LNCAP (cell line): ENCODE data around the gene RFX2.

Source experiments
- TF ChIP-seq, protein P1 (sequence below): fragments of 450-650 bp; IDR thresholded peaks from 2 replicates; pipeline ENCODE4 v1.5.1; 2017; ENCODE audit warnings: mild to moderate bottlenecking

The RFX2 gene

DNA sequence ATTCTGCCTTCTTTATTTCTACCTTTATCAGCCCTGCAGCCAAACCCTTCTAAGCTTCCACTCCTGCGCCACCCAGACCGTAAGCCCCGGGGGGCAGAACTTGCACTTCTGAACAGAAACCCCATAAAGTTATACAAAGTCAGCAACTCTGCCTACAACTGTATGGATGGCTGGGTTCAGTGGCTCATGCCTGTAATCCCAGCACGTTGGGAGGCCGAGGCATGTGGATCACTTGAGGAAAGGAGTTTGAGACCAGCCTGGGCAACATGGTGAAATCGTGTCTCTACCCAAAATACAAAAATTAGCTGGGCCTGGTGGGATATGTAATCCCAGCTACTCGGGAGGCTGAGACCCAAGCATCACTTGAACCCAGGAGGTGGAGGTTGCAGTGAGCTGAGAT is 142.7 kb downstream of the RFX2 start:
- TF ChIP-seq, protein P1, sequence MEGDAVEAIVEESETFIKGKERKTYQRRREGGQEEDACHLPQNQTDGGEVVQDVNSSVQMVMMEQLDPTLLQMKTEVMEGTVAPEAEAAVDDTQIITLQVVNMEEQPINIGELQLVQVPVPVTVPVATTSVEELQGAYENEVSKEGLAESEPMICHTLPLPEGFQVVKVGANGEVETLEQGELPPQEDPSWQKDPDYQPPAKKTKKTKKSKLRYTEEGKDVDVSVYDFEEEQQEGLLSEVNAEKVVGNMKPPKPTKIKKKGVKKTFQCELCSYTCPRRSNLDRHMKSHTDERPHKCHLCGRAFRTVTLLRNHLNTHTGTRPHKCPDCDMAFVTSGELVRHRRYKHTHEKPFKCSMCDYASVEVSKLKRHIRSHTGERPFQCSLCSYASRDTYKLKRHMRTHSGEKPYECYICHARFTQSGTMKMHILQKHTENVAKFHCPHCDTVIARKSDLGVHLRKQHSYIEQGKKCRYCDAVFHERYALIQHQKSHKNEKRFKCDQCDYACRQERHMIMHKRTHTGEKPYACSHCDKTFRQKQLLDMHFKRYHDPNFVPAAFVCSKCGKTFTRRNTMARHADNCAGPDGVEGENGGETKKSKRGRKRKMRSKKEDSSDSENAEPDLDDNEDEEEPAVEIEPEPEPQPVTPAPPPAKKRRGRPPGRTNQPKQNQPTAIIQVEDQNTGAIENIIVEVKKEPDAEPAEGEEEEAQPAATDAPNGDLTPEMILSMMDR: no peak

DNA sequence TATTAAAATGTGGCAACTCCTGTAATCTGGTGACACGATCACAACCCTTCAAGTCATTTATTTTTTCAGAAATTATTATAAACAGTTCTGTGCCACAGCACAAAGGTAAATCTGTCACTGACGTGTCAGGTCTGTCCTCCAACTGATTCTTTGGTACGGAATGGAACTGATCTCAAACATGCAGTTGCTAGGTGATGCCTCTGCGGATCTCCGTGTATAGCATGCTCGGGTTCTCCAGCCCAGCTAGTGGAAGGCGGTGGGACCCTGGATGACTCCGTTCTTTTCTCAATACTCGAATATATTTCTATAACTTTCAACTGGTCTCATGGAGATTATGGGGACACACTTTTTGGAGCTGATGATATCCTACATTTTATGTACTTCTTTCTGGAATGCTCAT is 143.4 kb downstream of the RFX2 start:
- TF ChIP-seq, protein P1: no peak

DNA sequence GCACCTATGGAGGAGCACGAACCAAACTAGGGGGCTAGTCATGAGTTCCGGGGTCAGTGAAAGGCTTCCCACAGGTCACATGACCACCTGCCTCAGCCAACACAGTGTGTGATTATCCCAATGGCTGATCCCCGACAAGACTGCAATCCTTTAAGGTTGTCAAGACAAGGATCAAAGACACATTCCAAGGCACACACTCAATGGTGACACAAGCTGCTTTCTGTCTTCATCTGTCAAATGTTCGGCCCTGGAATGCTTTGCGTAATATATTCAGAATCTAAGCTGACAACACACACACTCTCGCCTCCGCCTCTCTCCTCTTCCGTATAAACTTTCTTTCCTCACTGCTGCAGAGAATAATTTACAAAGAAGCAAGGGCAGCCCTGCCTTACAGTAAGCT is 144.1 kb downstream of the RFX2 start:
- TF ChIP-seq, protein P1: no peak

DNA sequence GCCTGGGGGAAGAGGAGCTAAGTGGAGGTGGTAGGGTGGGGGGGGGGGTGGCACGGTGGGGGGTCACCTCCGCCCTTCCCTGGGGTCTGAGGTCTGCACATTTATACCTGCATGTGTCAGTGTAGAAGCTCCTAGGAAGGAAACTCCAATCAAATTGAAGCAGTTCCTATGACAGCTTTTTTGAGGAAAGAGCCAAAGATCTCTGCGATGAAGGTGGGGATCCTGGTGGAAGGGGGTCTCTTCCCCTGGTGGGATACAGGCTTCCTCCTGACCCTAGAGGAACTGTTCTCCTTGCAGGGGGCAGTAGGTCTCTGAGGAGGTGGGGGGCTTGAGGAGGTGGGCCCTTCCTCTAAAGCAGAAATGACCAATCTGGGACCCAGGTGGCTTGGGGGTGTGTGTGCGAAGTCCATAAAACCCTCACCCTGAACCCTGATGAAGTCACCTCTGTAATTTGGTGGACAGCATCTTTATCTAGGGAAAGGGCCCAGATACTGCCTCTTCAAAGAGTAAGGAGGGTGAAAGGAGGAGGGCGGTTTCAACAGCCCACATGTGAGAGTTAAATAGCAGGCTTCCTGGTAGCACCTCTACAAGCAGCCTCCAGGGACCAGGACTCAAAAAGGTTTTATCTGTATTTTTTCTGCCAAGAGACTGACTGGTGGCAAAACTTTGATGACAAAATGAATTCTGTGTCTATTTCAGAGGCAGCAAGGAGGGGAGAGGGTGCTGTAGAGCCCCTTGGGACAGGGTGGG is 145.3 kb downstream of the RFX2 start:
- TF ChIP-seq, protein P1: no peak

DNA sequence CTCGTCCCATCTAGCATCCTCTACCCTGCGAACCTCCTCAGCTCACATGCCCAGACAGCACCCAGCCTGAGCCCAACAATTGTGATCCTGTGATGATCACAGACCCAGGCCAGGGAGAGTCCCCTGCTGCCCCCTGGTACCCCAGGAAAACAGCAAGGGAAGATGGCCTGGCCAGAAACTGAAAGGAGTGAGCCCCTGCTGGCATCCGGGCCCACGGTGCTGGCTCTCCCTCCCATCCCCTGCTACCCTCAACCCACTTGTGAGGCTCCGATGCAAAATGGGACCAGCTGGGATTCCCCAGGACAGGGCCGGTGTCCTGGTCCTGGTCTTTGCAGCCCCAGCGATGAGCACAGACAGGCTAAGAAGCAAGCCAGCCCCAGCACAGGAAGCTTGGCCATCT is 146.4 kb downstream of the RFX2 start:
- TF ChIP-seq, protein P1: no peak

DNA sequence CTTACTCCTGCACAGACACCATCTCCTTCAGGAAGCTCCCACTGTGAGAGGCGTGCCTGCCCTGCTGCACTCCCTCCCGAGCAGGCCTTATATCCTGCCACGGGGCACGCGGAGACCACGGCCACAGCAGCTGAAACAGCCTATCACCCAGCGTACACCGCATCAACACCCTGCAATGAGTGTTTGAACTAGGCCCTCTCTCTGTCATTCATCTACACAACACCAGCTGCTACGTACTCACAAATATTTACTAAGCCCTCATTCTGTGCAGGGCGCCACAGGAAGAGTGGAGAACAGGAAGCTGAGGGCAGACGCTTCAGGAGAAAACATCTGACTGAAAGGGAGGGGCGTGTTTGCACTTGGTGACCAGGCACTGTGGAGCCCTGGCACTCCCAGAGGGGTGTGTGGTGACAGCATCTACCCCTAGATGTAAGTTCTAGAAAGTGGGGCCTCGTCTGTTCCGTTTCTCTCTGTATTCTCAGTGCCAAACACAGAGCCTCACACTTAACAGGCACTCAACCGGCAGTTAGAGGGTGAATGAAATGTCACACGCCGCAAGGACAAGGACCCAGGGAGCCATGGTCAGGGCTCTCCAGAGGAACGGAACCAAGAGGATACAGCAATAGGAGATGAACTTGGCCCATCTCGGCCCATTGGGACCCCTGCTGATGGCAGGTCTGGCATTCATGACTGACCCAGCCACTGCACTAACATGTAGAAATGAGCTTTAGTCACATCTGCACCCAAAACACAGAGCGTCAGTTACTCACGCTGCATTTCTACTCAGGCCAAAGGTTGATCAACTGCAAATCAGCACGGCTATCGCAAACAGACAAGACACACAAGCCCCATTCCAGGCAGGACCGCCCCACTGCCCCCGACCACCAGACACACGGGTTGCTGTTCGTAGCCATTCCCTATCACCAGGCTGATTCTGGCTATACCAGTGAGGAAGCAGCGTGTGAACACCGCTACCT is 148.0 kb downstream of the RFX2 start:
- TF ChIP-seq, protein P1: no peak

DNA sequence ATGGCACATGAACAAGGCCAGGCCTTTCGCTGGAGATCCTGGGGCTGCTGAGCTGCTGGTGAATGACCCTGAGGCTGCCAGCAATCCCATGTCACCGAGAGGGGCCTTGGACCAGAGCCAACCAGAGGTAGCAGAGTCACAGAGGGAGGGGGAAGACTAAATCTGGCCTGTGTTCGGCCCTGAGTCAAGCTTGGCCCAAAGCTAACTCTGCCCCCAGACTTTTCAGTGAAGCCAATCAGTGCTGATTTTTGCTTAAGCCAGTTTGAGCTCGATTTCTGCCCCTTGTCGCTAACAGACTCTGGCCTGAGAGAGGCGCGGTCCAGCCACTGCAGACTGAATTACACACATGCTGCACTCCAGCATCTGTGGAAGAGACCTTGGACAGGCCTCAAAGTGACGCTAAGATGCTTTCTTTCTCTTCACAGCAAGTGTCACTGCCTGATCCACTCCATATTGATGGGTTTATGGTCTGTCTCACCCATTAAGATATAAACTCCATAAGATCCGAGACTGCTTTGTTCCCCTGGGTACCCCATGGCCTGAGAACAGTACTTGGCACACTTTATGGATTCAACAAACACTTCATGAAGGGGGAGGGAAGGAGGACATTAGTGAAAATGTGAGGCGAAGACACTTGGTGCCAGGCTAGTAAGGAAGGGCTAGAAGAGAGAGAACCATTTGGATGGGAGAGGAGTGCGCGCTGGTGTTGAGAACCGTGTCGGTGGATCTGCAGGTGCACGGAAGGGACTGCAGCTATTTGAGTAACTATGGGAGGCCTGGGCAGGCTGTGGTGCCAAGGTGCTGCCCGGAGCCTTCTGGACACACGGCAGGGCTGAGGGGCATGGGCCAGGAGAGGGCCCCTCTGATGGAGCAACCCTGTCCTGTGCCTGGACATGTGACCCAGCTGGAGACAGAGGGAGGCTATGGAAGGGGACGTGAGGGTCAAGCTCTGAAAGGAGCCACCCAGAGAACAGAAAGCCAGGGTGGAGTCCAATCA is 150.0 kb downstream of the RFX2 start:
- TF ChIP-seq, protein P1: no peak
